HUDEP-2 (cell line): ENCODE measurements around the gene ZC3H15.
A peak's percentile ranks its signal among the peaks of the same experiment; 100 is the strongest.
"Not testable (repeated sequence)": the region's sequence is repeated elsewhere in the genome, so short reads cannot be mapped to it uniquely, and the experiment has no call there.

Source experiments
- DNase-seq, 76 experiments: peaks; one replicate each; lab custom pipeline; 2025; ENCODE audit not compliant: unreplicated experiment in 76 of 76; lab: John Stamatoyannopoulos, UW

The ZC3H15 gene

DNA sequence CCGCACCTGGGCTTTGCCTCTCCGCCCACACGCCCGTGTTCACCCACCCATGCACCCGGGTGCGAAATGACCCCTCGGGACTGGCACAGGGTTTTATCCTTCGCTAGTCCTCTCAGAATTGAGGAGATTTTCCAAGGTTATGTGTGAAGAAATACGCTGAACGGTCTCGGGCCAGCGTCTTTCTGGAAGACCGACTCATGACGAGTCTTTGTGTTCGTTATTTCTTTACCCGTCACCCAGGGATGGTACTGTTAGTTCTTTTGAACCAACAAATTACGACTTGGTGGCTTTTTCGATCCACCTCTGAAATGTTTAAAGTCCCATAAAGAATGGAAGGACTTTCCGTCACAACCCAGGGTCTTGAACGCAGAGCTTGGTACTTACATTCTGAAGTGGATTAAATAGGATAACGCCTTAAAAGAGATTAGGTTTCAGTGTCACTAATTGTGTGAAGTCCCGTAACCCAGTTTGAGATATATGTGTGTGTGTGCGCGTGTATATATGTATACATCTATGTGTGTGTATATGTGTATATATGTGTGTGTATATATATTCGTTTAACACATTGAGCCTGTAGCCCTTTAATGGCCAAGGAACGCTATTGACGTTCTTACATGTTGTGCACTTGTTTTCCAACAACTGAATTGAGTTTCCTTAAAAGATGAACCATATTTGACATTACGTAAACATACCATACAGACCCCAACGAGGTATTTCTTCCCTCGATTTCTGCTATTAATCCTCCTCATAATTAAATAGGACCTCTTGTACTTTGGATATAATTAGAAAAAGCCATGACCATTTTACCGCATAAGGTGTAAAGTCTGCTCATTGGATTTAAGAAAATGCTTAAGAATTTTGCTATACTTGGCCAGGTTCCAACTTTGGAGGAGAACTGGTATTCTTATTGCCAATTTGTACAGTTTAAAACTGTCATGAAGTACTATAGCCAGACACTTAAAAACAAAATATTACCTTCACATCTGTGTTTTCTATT, 889 bp downstream of the ZC3H15 start:
- peak in 13 of 76 experiments; percentile 7 to 44 (median 25) for DNase-seq

DNA sequence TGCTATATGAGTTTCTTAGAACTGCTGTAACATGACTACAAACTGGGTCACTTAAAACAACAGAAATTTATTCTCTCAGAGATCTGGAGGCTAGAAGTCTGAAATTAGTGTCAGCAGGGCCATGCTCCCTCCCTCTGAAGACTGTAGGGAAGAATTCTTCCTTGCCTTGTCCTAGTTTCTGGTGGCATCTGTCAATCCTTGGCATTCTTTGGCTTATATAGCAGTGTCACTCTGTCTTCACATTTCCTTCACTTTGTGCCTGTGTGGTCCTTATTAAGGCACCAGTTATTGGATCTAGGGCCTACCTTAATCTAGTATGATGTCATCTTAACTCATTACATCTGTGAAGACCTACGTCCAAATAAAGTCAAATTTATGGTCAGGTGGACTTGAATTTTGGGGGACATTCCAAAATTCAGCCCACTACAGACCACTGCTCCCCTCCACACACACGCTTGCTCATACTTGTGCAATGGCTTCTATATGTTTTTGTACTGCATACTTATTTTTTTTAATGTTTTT, 7.6 kb downstream of the ZC3H15 start:
- DNase-seq = no peak

DNA sequence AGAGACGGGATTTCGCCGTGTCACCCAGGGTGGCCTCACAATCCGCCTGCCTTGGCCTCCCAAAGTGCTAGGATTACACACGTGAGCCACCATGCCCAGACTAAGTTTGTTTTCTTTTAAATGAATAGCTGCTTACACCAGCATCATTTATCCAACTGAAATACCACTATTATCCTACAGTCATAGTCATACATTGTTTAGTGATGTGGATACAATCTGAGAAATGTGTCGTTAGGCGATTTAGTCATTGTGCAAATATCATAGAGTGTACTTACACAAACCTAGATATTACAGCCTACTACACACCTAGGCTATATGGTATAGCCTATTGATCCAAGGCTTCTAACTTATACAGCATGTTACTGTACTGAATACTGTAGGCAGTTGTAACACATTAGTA, 10.3 kb downstream of the ZC3H15 start:
- no peak for DNase-seq

DNA sequence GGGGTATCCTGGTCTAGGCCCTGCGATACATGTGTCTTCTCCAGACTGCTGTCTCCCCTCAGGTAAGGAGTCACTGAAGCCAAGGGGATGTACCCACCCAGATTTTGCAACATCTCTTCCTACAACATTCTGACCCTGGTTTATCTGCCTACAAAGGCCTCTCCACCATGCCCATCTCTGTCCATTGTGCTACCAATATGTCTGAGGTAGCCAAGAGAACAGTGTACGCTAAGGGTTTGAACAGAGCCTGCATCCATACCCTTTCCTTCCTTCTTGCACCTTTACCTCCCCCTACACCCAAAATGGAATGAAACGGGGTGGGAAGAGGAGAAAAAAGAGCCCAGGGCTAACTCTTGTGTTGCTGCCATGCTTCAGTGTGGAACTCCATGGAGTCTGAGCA, 11.9 kb downstream of the ZC3H15 start:
- DNase-seq = no peak

DNA sequence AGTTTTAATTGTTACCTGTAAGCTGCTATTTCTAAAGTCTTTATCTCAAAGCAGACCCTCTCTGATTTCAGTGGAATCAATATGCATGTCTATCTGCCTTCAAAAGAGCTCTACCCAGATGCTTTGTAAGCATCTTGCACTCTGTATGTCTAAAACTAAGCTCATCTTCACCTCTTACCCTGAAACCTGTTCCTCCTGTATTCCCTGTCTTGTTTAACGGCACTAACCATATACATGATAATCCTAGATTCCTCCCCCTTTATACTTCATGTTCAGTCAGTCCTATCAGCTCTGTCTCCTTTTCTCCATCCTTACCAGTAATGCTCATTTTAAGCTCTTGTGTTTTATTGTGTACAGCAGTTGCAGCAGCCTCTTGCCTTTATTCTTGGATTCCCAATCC, 12.8 kb downstream of the ZC3H15 start:
- no peak for DNase-seq

DNA sequence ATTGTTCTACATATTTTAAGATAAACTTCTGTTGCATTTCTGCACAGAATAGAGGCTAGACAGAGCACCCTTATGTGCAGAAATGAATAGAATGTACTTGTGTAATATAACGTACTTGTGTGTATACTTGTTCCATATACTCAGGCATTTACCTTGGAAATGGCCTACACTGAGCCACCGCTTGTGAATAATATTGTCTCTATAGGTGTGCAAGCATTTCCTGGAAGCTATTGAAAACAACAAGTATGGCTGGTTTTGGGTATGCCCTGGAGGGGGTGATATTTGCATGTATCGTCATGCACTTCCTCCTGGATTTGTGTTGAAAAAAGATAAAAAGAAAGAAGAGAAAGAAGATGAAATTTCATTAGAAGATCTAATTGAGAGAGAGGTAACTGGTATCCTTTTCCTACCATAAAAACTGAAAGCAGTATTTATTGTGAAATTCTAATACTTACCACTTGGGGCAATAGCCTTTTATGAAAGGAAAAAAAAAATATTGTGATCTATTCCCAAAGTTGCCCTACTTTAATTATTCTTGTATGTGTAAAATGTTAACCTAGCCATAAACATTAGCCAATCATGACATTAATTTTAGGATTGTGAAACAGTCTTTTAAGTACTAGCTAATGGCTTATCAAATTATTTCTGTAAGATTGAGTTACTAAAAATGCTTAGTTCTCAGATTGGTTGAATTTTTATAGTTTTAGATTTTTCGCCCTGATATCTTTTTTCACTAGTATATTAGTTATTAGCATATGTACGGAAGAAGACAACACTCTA, 18.0 kb downstream of the ZC3H15 start:
- peak in 2 of 76 experiments; percentile 9 to 15 for DNase-seq

DNA sequence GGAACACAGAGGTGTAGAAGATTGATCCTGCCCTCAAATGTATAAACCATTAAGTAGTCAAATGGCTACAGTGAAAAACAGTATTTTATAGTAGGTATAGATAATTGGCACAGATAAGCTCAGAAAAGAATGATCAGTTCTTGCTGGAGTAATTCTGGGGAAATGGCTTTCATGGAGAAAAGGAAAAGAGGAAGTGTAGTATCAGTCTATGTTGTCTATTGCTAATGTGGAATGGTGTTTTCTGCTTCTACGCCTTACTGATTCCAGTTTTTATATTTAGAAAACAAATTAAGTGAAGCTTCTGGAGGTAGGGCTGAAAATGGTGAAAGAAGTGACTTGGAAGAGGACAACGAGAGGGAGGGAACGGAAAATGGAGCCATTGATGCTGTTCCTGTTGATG, 22.2 kb downstream of the ZC3H15 start:
- no peak for DNase-seq

DNA sequence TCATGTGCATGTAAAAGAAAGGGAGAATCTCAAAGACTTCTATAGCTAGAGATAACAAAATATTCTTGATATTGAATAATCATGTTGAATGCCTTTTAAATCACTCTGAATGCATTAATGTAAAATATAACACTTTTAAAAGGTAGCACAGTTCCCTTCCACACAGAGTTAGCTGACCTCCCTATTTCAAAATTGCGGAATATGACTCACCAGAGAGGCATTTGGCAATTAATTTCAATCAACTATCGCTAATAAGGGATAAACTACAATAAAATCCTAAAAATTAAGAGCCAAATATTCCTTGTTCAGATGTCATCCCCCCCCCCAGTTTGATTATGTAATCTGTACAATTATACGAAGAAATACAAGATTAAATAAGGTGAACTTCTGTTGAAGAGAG, 29.3 kb downstream of the ZC3H15 start:
- no peak for DNase-seq

DNA sequence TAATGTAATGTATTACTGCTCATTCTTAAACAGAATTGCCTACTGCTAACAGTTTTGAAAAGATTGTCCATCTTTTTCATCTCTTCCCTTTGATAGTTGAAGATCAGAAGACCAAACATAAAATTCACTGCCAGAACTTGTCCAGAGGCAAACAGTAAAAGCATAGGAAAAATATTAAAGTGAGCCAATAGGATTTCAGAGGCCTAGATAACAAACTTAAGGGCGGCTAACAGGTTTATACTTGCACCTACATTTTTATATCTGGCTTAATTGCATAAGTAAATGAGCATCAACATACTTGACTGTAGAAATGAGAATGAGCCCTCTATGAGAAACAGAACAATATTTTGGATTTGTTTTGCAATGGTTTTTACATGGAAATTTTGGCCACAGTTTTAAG, 30.3 kb downstream of the ZC3H15 start:
- no peak for DNase-seq

DNA sequence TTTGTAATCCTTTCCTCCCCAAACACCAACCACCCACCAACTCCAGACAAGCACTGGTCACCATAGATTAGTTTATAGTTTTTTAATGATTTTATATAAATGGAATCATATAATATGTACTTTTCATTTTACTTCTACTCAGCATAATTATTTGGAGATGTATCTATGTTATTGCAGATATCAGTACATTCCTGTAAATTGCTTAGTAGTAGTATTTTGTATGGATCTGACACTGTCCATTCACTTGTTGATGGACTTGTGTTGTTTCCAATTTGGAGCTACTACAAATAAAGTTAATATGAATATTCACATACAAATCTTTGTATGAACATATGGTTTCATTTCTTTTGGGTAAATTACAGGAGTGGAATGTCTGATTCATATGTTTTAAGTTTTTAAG, 31.0 kb downstream of the ZC3H15 start:
- DNase-seq = no peak

DNA sequence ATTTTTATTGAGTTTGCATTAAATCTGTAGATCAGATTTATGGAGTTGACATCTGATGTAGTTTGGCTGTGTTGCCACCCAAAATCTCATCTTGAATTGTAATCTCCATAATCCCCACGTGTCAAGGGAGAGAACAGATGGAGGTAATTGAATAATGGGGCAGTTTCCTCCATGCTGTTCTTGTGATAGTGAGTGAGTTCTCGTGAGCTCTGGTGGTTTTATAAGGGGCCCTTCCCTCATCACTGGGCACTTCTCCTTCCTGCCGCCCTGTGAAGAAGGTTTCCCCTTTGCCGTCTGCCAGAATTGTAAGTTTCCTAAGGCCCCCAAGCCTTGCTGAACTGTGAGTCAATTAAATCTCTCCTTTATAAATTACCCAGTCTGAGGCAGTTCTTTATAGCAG, 32.2 kb downstream of the ZC3H15 start:
- no peak for DNase-seq

DNA sequence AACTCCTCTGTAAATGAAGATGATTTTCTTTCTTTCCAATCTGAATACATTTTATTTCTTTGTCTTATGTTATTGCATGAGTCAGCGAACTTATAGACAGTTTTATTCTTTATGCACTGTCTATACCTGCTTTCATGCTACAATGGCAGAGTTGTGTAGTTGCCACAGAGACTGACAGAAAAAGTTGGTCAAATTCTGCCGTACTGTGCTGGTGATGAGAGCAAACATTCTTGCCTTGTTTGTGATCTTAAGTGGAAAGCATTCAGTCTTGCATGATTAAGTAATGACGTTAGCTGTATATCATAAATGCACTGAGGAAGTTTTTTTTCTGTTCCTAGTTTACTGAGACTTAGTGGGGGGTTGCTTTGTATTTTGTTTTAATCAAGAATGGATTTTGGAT, 32.9 kb downstream of the ZC3H15 start:
- DNase-seq = no peak

DNA sequence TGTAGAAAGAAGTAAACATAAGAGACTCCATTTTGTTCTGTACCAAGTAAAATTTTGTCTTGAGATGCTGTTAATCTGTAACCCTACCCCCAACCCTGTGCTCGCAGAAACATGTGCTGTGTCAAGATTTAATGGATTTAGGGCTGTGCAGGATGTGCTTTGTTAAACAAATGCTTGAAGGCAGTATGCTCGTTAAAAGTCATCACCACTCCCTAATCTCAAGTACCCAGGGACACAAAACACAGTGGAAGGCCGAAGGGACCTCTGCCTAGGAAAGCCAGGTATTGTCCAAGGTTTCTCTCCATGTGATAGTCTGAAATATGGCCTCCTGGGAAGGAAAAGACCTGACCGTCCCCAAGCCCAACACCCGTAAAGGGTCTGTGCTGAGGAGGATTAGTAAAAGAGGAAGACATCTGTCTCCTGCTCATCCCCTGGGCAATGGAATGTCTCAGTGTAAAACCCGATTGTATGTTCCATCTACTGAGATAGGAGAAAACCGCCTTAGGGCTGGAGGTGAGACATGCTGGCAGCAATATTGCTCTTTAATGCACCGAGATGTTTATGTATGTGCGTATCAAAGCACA, 35.6 kb downstream of the ZC3H15 start:
- DNase-seq = not testable (repeated sequence)

DNA sequence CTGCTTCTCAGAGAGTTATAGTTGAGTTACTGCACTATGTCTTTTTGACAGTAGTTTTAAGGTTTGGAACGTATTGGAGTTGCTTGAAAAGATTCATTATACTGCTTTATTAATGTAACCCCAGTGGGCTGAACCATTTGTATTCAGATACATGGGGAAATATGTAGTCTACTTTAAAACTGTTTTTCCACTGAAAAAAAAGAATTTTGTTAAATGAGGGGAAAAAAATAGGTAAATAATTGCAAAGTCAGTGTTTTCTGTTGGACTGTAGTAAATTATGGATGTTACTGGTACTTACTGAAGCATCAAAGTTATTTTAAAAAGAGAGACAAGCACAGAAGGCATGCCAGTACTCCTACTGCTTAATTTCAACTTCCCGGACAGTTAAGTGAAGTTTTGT, 36.4 kb downstream of the ZC3H15 start:
- no peak for DNase-seq

DNA sequence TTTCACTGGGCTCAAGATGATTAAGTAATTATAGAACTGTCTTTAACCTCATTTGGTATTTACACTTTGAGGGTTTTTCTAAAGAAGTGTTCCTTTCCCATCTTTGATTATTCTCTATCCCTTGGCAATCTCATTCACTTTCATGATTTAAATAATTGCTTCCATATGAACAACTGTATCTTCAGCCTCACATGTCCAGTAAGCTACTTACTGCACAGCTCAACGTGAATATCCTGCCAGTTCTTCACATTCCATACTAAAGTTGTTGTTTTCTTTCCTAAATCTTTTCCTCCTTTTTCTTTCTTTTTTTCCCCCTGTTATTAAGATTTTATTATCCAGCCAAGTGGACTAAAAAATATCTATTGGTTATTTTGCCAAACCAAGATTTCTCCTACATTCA, 37.7 kb downstream of the ZC3H15 start:
- no peak for DNase-seq

DNA sequence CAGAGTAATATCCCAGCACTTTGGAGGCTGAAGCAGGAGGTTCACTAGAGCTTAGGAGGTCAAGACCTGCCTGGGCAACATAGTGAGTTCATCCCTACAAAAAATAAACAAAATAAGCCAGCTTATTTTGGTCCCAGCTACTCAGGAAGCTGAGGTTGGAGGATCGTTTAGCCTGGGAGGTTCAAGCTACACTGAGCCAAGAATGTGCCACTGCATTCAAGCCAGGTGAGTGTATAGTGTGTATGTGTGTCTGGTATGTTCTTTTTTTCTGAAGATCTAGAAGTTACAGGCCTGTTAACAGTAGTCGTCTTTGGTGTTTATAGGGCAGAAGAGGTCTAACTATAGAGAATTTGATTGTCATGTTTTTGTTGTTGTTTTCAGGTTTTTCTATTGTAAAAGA, 40.2 kb downstream of the ZC3H15 start:
- DNase-seq = no peak

DNA sequence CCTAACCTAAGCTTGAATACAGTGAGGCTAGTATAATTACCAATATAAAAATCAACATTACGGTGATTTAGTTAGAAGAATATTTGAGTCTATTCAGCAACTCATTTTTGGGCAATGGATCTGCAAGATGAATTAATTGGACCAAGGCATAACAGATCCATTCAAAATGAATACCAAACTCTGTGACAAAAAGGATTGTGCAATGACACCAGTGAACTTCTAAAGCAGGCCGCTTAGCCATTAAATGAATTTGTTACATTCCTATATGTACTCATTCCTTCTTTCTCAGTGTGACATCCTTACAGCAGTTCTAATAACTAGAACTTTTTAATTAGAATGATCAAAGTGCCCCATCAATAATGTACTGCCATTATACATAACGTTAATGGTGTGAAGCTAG, 44.3 kb downstream of the ZC3H15 start:
- DNase-seq = no peak

DNA sequence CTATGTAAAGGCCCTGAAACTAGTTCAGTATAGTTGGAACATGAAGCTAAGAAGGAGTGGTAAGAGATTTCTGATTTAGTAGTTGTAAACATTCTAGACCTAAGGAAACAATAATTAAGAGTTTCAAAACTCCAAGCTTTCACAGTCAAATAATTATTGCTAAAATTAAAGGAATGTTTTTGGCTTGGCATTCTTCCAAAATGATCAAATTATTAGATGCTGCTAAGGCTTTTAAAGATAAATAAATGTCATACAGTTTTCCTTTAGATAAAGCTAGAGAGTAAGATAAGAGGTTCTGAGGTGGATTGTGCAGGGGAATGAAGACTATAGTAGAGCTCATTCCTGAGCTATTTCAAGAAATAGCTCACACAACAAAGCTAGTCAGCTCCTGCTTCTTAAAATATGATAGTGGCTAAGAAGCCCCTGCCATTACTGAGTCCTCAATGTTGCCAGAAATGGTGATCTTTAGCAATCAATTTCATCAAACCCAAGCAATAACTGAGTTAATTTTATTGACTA, 45.3 kb downstream of the ZC3H15 start:
- no peak for DNase-seq

DNA sequence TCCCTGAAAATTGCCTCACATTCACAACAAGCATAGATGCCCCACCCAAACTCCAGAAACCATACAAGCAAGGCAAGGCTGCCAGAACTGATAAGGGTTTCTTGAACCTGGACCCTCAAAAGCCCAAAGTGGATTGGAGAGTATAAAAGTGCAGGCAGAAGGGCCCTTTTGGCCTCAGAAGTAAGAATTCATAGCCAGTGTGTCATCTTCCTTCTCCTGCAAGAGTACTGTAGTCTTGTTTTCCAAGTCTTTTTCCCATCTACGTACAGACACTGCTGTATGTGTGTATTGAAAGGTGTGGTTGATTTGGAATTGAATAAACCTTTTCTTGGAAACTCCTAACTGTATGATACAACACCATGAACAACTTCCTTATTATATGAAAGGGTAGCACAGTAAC, 46.8 kb downstream of the ZC3H15 start:
- peak in 8 of 76 experiments; percentile 3 to 33 (median 14) for DNase-seq

DNA sequence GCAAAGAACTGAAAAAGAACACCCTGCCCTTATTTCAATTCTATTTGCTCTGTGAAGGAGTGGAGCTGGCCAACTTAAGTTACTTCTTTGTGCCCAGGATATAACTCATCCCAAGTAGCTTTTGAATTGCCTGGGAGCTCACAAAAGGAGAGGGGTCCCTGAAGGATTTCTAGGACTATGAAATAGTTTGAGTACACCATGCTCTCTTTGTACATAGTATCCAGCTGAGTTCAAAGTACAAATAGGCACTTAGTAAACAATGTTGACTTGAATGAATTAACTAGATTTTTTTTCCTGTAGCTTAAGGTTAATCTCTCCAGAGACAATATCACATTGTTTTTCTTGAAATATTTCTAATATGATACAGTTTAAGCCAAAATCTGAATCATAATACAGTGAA, 47.7 kb downstream of the ZC3H15 start:
- no peak for DNase-seq

DNA sequence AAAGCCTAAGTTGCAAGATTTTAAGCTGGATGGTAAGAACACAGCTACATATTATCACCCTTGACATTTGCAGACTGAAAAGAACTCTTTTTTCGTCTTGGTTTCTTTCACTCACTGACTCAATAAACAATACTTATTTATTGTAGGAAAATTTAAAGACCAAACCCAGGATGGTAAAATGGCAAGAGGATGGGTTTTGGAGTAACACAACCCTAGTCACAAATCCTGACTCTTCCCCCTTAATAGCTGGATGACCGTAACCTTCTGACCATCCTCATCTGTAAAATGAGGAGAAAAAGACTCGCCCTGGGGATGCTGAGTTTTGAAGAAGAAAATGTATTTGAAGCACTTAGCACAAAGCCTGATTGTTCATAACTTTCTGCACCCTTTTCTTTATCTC, 48.3 kb downstream of the ZC3H15 start:
- DNase-seq = no peak
